Ovary (tissue), 3 donors: ENCODE measurements around the gene GPR3.

Source experiments
- EP300 ChIP-seq: sonication (generic); formaldehyde crosslinking; IDR thresholded peaks from one replicate; pipeline ENCODE4 v1.6.1; 2017; ENCODE audit warnings: antibody characterized with exemption
- POLR2A ChIP-seq: fragments of 450-650 bp; IDR thresholded peaks from one replicate; pipeline ENCODE4 v1.6.1; 2017; ENCODE audit warnings: antibody characterized with exemption, mild to moderate bottlenecking, moderate library complexity
- TF ChIP-seq, protein P1 (sequence below), 3 donors: fragments of 450-650 bp in 2 of 3; fragments of 200-600 bp in 1 of 3; IDR thresholded peaks; one replicate each; pipeline versions ENCODE4 v1.5.1 to v1.8.0; 2016 to 2022; ENCODE audit warnings: antibody characterized with exemption in 3 of 3, mild to moderate bottlenecking in 1 of 3
- donor health status: DM: no; HTN: no; CAD: no.

DNA sequence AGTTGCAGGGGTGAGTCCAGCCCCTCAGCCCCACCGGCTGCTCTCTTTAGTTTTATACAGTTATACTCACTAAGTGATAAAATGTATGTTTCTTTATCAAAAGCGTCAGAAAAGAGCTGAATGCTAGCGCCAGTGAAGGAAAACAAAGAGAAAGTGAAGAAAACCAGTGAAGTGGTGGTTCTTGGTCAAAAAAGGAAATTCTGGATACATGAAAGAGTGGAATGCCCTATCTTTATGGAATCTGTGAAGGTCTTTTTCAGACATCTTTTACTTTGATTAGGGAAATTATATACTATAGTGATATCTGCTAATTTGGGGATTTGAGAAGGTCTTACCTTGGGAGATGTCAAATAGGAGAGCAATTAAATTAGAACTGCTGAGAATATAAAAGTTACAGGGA, 41.3 kb downstream of the GPR3 start:
- TF ChIP-seq POLR2A, result no peak
- TF ChIP-seq, protein P1, sequence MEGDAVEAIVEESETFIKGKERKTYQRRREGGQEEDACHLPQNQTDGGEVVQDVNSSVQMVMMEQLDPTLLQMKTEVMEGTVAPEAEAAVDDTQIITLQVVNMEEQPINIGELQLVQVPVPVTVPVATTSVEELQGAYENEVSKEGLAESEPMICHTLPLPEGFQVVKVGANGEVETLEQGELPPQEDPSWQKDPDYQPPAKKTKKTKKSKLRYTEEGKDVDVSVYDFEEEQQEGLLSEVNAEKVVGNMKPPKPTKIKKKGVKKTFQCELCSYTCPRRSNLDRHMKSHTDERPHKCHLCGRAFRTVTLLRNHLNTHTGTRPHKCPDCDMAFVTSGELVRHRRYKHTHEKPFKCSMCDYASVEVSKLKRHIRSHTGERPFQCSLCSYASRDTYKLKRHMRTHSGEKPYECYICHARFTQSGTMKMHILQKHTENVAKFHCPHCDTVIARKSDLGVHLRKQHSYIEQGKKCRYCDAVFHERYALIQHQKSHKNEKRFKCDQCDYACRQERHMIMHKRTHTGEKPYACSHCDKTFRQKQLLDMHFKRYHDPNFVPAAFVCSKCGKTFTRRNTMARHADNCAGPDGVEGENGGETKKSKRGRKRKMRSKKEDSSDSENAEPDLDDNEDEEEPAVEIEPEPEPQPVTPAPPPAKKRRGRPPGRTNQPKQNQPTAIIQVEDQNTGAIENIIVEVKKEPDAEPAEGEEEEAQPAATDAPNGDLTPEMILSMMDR (IDR thresholded peaks at IDR 0.05), result no peak
- no peak for TF ChIP-seq EP300
